Measurements from ENCODE around the gene GRIK1. TPM values are rescaled to one million over a fixed set of nuclear protein-coding genes. Genes with fewer than 3 reads are reported as not detected.

The GRIK1 gene
- polyA plus RNA-seq, 3 donors, result not detected

DNA sequence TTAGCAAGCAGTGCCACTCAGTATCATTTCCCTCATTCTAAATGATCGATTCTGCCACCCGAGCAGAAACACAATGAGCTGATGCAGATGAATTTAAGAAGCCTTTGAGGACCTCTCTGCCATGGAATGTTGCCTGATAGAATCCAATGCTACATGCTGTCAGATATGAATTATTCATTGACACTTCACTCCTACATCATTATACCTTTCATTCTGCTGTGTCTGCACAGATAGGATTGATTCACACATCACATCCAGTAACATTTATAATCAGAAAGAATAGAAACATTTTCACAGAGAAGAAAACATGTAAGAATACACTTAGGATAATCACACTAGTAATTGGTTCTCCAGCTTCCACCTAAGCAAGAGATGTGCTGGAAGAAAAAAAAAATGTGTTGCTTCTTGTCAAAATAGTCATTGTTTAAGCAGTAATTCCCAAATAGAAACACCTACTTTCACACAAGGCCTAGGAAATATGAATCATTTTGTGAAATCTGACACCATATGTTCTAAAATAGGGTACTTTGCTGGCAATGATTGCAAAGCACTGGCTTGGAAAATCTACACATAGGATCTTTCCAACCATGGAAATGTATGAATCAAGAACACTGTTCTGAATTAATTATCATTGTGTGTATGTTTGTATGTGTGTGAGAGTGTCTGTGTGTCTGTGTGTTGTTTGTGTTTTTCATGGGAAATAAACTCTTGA is 110.1 kb downstream of the GRIK1 start:
- H3K9me3 Mint-ChIP-seq, result peaks cover 14 to 23% (median 18%) of the 10 kb centered on the region in 7 donors
- Histone ChIP-seq H2AFZ (ENCODE audit: insufficient read depth, low read depth, low read length, poor library complexity, severe bottlenecking) (no peak overlapping the region), H3K4me1 (ENCODE audit: control insufficient read depth in 1 of 2, insufficient read depth in 2 of 2, low read length in 2 of 2) (no peaks in the 10 kb centered on the region), H3K4me2 (replicated peaks; ENCODE audit: extremely low read depth, low read length, poor library complexity, severe bottlenecking) (no peak overlapping the region), H3K9me3 (replicated peaks in 1 of 2; ENCODE audit: control insufficient read depth in 1 of 2, insufficient read depth in 1 of 2, low read length in 2 of 2) (peaks cover 8 to 13% of the 10 kb centered on the region in 2 donors), H3K27ac (ENCODE audit: low read depth in 1 of 2, low read length in 2 of 2) (no peak overlapping the region), H3K79me2 (ENCODE audit: insufficient read depth, low read length) (no peaks in the 10 kb centered on the region), H3K9ac (ENCODE audit: insufficient read depth, low read length, poor library complexity, severe bottlenecking) (no peak overlapping the region), H3K36me3 (replicated peaks in 1 of 2; ENCODE audit: control insufficient read depth in 1 of 2, insufficient read depth in 2 of 2, low read length in 2 of 2) (no peaks in the 10 kb centered on the region), H4K20me1 (ENCODE audit: insufficient read depth, low read length) (no peaks in the 10 kb centered on the region), H3K4me3 (replicated peaks in 1 of 3; ENCODE audit: low read depth in 2 of 3, low read length in 3 of 3) (no peak overlapping the region), H3K27me3 (ENCODE audit: control insufficient read depth in 2 of 2, insufficient read depth in 2 of 2, low read length in 2 of 2) (no peaks in the 10 kb centered on the region)
- TF ChIP-seq, protein P1, sequence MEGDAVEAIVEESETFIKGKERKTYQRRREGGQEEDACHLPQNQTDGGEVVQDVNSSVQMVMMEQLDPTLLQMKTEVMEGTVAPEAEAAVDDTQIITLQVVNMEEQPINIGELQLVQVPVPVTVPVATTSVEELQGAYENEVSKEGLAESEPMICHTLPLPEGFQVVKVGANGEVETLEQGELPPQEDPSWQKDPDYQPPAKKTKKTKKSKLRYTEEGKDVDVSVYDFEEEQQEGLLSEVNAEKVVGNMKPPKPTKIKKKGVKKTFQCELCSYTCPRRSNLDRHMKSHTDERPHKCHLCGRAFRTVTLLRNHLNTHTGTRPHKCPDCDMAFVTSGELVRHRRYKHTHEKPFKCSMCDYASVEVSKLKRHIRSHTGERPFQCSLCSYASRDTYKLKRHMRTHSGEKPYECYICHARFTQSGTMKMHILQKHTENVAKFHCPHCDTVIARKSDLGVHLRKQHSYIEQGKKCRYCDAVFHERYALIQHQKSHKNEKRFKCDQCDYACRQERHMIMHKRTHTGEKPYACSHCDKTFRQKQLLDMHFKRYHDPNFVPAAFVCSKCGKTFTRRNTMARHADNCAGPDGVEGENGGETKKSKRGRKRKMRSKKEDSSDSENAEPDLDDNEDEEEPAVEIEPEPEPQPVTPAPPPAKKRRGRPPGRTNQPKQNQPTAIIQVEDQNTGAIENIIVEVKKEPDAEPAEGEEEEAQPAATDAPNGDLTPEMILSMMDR (IDR thresholded peaks at IDR 0.05), result no peak
- WGBS (ENCODE audit: insufficient coverage), result 100% methylated on average over 2 of the region's 2 CpGs
- no peaks in the 10 kb centered on the region for H3K4me1 Mint-ChIP-seq
- DNase-seq, result no peak
- no peak overlapping the region for H3K4me3 Mint-ChIP-seq
- no peak overlapping the region for H3K27ac Mint-ChIP-seq
- H3K27me3 Mint-ChIP-seq (ENCODE audit: low read depth in 3 of 3), result peaks cover 0 to 3% (median 0%) of the 10 kb centered on the region in 3 donors
- intact Hi-C loops (cut with micrococcal nuclease), result no loop called here
- H3K36me3 Mint-ChIP-seq, result no peaks in the 10 kb centered on the region

DNA sequence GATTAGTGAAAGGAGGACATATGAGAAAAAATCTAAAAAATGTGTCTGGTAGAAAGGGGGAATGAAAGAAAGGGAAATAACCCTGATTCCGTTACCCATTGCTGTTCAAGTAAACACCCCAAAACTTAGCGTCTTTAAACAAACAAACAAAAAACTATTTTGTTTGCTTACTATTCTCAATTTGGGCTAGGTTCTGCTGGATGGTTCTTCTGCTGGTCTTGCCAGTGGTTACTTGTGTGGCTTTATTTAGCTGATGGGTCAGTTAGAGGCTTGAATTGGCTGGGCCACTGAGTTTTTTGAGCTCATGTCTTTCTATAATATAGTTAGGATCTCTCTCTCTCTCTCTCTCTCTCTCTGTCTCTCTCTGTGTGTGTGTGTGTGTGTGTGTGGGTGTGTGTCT is 112.1 kb downstream of the GRIK1 start:
- H3K4me3 ChIP-seq (replicated peaks in 1 of 3; ENCODE audit: low read depth in 2 of 3, low read length in 3 of 3), result no peak overlapping the region
- intact Hi-C loops (cut with micrococcal nuclease), result no loop called here
- no peak overlapping the region for H2AFZ ChIP-seq (ENCODE audit: insufficient read depth, low read depth, low read length, poor library complexity, severe bottlenecking)
- no peaks in the 10 kb centered on the region for H3K36me3 ChIP-seq (replicated peaks in 1 of 2; ENCODE audit: control insufficient read depth in 1 of 2, insufficient read depth in 2 of 2, low read length in 2 of 2)
- peaks cover 0 to 4% (median 0%) of the 10 kb centered on the region in 3 donors for H3K27me3 Mint-ChIP-seq (ENCODE audit: low read depth in 3 of 3)
- H3K27me3 ChIP-seq (ENCODE audit: control insufficient read depth in 2 of 2, insufficient read depth in 2 of 2, low read length in 2 of 2), result no peaks in the 10 kb centered on the region
- H3K27ac ChIP-seq (ENCODE audit: low read depth in 1 of 2, low read length in 2 of 2), result no peak overlapping the region
- H3K4me3 Mint-ChIP-seq, result no peak overlapping the region
- no peak overlapping the region for H3K9ac ChIP-seq (ENCODE audit: insufficient read depth, low read length, poor library complexity, severe bottlenecking)
- peaks cover 8 to 13% of the 10 kb centered on the region in 2 donors for H3K9me3 ChIP-seq (replicated peaks in 1 of 2; ENCODE audit: control insufficient read depth in 1 of 2, insufficient read depth in 1 of 2, low read length in 2 of 2)
- H3K36me3 Mint-ChIP-seq, result no peaks in the 10 kb centered on the region
- H4K20me1 ChIP-seq (ENCODE audit: insufficient read depth, low read length), result no peaks in the 10 kb centered on the region
- H3K4me1 ChIP-seq (ENCODE audit: control insufficient read depth in 1 of 2, insufficient read depth in 2 of 2, low read length in 2 of 2), result no peaks in the 10 kb centered on the region
- no CpG with 5 or more reads among the region's 2 CpGs for WGBS (ENCODE audit: insufficient coverage)
- H3K79me2 ChIP-seq (ENCODE audit: insufficient read depth, low read length), result no peaks in the 10 kb centered on the region
- peaks cover 12 to 21% (median 15%) of the 10 kb centered on the region in 7 donors for H3K9me3 Mint-ChIP-seq
- H3K4me1 Mint-ChIP-seq, result no peaks in the 10 kb centered on the region
- no peak for DNase-seq
- TF ChIP-seq, protein P1 (IDR thresholded peaks at IDR 0.05), result no peak
- no peak overlapping the region for H3K27ac Mint-ChIP-seq
- H3K4me2 ChIP-seq (replicated peaks; ENCODE audit: extremely low read depth, low read length, poor library complexity, severe bottlenecking), result no peak overlapping the region
